Suprapubic skin (tissue), 4 donors: ENCODE results near the gene DDOST. TPM values are rescaled to one million over a fixed set of nuclear protein-coding genes. Genes with fewer than 3 reads are reported as not detected.

ENCODE experiments used
- DNase-seq, 2 donors: peaks; one replicate each; pipeline ENCODE4 v3.0.0-alpha.2; 2019; ENCODE audit warnings: low spot score in 2 of 2
- H3K27ac ChIP-seq: fragments of 200-600 bp; sonication (generic); one replicate; pipeline ENCODE4 v1.5.1; 2019
- H3K27me3 ChIP-seq: fragments of 200-600 bp; sonication (generic); one replicate; pipeline ENCODE4 v1.5.1; 2019
- H3K36me3 ChIP-seq: fragments of 200-600 bp; sonication (generic); one replicate; pipeline ENCODE4 v1.5.1; 2019
- H3K4me1 ChIP-seq: fragments of 200-600 bp; sonication (generic); one replicate; pipeline ENCODE4 v1.5.1; 2019
- H3K4me3 ChIP-seq: fragments of 200-600 bp; sonication (generic); one replicate; pipeline ENCODE4 v1.5.1; 2019; ENCODE audit warnings: mild to moderate bottlenecking
- H3K9me3 ChIP-seq: fragments of 200-600 bp; sonication (generic); one replicate; pipeline ENCODE4 v1.5.1; 2019
- CTCF ChIP-seq, 2 donors: fragments of 200-600 bp in 1 of 2; fragments of 450-650 bp in 1 of 2; sonication (generic) in 1 of 2; IDR thresholded peaks; one replicate each; pipeline ENCODE4 v1.5.1; 2016 to 2019; ENCODE audit warnings: antibody characterized with exemption in 2 of 2, mild to moderate bottlenecking in 1 of 2, moderate library complexity in 1 of 2
- EP300 ChIP-seq: sonication (generic); formaldehyde crosslinking; IDR thresholded peaks from one replicate; pipeline ENCODE4 v1.6.1; 2017; ENCODE audit warnings: antibody characterized with exemption
- POLR2A ChIP-seq, 2 donors: fragments of 450-650 bp; IDR thresholded peaks; one replicate each; pipeline ENCODE4 v1.6.1; 2017; ENCODE audit warnings: antibody characterized with exemption in 2 of 2, mild to moderate bottlenecking in 2 of 2, moderate library complexity in 2 of 2
- POLR2AphosphoS5 ChIP-seq, 3 donors: sonication (generic); formaldehyde crosslinking; IDR thresholded peaks; one replicate each; pipeline ENCODE4 v1.6.1; 2017; ENCODE audit warnings: antibody characterized with exemption in 3 of 3
- WGBS: methylation state at CpG from one replicate; pipeline ENCODE4 v1.1.5; 2018; 5-methylcytosine and 5-hydroxymethylcytosine counted together
- total RNA-seq, 4 donors: library from RNA; depleted of rRNA; stranded (reverse); fragments of >200 nt; gene quantifications; one replicate each; pipeline ENCODE4 v1.1.0, GENCODE V29; 2016

DDOST gene
- total RNA-seq, 4 donors from 2014 or later, result 75.9 to 143 (median 125) TPM

- no peaks in the 10 kb centered on the region for H3K9me3 ChIP-seq
- 85% methylated on average over 1 of the region's 1 CpG for WGBS
- H3K4me3 ChIP-seq, result no peak overlapping the region
- peaks cover 3% of the 10 kb centered on the region for H3K4me1 ChIP-seq
- no peak overlapping the region for H3K27ac ChIP-seq
- TF ChIP-seq EP300 (no peak), CTCF (IDR thresholded peaks at IDR 0.05) (no peak), POLR2A (IDR thresholded peaks at IDR 0.05) (no peak), POLR2AphosphoS5 (IDR thresholded peaks at IDR 0.05) (no peak)
- no peak for DNase-seq
- no peaks in the 10 kb centered on the region for H3K27me3 ChIP-seq
- no peaks in the 10 kb centered on the region for H3K36me3 ChIP-seq
Measured at GRCh38 chr1:20702416-20702815, 41.2 kb upstream of the DDOST start.

- WGBS, result 85% methylated on average over 5 of the region's 5 CpGs
- no peak for TF ChIP-seq POLR2A (IDR thresholded peaks at IDR 0.05)
- TF ChIP-seq CTCF (IDR thresholded peaks at IDR 0.05), result no peak
- TF ChIP-seq POLR2AphosphoS5 (IDR thresholded peaks at IDR 0.05), result no peak
- no peak for TF ChIP-seq EP300
- H3K9me3 ChIP-seq, result no peaks in the 10 kb centered on the region
- peaks cover 9% of the 10 kb centered on the region for H3K4me1 ChIP-seq
- no peaks in the 10 kb centered on the region for H3K36me3 ChIP-seq
- no peaks in the 10 kb centered on the region for H3K27me3 ChIP-seq
- no peak for DNase-seq
- H3K4me3 ChIP-seq, result no peak overlapping the region
- H3K27ac ChIP-seq, result no peak overlapping the region
Measured at GRCh38 chr1:20701847-20702246, 40.7 kb upstream of the DDOST start.

- H3K27me3 ChIP-seq, result no peaks in the 10 kb centered on the region
- no peak overlapping the region for H3K27ac ChIP-seq
- peaks cover 13% of the 10 kb centered on the region for H3K4me1 ChIP-seq
- H3K9me3 ChIP-seq, result no peaks in the 10 kb centered on the region
- H3K36me3 ChIP-seq, result no peaks in the 10 kb centered on the region
- no peak overlapping the region for H3K4me3 ChIP-seq
- no peak for TF ChIP-seq CTCF (IDR thresholded peaks at IDR 0.05)
- DNase-seq, result no peak
- 84% methylated on average over 9 of the region's 9 CpGs for WGBS
Measured at GRCh38 chr1:20701446-20701845, 40.3 kb upstream of the DDOST start.

GRCh38 chr1:20700636-20701215 is 39.6 kb upstream of the DDOST start:
- TF ChIP-seq POLR2AphosphoS5 (IDR thresholded peaks at IDR 0.05), result no peak
- no peak for TF ChIP-seq POLR2A (IDR thresholded peaks at IDR 0.05)
- no peak for TF ChIP-seq EP300
- TF ChIP-seq CTCF (IDR thresholded peaks at IDR 0.05), result no peak
- 85% methylated on average over 17 of the region's 17 CpGs for WGBS

GRCh38 chr1:20699558-20699957 is 38.4 kb upstream of the DDOST start:
- no peak for DNase-seq
- H3K4me1 ChIP-seq, result peaks cover 18% of the 10 kb centered on the region
- 76% methylated on average over 9 of the region's 9 CpGs for WGBS
- TF ChIP-seq POLR2A (IDR thresholded peaks at IDR 0.05), result no peak
- TF ChIP-seq CTCF (IDR thresholded peaks at IDR 0.05), result no peak
- no peak for TF ChIP-seq EP300
- no peak for TF ChIP-seq POLR2AphosphoS5 (IDR thresholded peaks at IDR 0.05)
- H3K4me3 ChIP-seq, result no peak overlapping the region
- no peak overlapping the region for H3K27ac ChIP-seq
- no peaks in the 10 kb centered on the region for H3K27me3 ChIP-seq
- H3K36me3 ChIP-seq, result no peaks in the 10 kb centered on the region
- no peaks in the 10 kb centered on the region for H3K9me3 ChIP-seq

More at GRCh38 chr1:20700636-20701215, 39.6 kb upstream of the DDOST start:
- Histone ChIP-seq H3K9me3 (no peaks in the 10 kb centered on the region), H3K27ac (no peak overlapping the region), H3K4me3 (no peak overlapping the region), H3K4me1 (peaks cover 18% of the 10 kb centered on the region), H3K36me3 (no peaks in the 10 kb centered on the region), H3K27me3 (no peaks in the 10 kb centered on the region)
- no peak for DNase-seq
